Measurements from ENCODE around the gene ELP5.

Gene ELP5

DNA sequence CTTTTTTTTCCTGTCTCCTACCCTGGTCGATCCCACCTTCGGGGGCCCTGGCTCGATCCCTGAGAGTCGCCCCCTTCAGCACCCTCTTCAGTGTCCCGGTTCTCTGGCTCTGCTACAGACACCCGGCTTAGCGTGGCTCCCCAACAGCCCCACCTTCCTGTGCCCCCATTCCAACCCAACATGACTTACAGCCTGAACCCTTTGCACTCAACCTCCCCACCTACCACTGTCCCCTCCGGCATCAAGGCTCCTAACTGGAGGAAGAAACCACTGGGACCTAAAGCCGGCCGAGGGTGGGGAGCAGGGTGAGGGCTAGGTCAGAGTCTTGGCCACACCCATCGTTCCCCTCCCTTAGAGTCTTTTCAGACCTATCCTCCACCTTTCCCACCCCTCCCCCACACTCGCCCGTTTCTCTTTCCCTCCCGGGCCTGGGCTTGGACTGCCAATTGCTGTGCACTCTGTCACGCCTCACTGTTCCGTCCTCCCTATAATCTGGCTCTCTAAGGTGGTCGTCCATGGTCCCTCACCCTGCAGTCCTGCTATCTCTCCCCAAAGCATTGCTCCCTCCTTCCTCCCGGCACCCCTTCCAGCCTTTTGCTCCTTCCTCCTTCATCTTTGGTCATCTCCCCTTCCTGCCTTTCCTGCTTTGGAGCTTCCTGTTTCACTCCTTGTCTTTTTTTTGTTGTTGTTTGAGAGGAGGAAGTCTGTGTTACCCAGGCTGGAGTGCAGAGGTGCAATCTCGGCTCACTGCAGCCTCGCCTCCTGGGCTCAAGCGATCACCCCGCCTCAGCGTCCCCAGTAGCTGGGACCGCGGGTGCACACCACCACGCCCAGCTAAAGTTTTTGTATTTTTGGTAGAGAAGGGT lies 11.2 kb downstream of the ELP5 start:
- TF ChIP-seq, protein P1, sequence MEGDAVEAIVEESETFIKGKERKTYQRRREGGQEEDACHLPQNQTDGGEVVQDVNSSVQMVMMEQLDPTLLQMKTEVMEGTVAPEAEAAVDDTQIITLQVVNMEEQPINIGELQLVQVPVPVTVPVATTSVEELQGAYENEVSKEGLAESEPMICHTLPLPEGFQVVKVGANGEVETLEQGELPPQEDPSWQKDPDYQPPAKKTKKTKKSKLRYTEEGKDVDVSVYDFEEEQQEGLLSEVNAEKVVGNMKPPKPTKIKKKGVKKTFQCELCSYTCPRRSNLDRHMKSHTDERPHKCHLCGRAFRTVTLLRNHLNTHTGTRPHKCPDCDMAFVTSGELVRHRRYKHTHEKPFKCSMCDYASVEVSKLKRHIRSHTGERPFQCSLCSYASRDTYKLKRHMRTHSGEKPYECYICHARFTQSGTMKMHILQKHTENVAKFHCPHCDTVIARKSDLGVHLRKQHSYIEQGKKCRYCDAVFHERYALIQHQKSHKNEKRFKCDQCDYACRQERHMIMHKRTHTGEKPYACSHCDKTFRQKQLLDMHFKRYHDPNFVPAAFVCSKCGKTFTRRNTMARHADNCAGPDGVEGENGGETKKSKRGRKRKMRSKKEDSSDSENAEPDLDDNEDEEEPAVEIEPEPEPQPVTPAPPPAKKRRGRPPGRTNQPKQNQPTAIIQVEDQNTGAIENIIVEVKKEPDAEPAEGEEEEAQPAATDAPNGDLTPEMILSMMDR (IDR thresholded peaks at IDR 0.05; ENCODE audit: control insufficient read depth, insufficient read depth, low read depth, low read length, missing control alignments), result no peak
- no peak overlapping the region for H3K4me3 ChIP-seq (ENCODE audit: control insufficient read depth, low read depth, low read length)
- no peak for DNase-seq (ENCODE audit: low read depth)

DNA sequence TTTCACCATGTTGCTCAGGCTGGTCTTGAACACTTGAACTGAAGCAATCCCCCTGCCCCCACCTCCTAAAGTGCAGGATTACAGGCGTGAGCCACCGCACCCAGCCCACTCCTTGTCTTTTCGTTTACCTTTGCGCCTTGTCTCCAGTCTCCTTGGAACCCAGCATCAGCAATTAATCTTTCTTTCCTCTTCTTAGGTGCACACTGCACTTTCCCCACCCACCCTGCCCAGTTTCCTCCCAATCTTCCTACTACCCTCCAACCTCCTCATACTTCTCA lies 11.7 kb downstream of the ELP5 start:
- no peak for DNase-seq (ENCODE audit: low read depth)
- TF ChIP-seq, protein P1 (IDR thresholded peaks at IDR 0.05; ENCODE audit: control insufficient read depth, insufficient read depth, low read depth, low read length, missing control alignments), result no peak
- no peak overlapping the region for H3K4me3 ChIP-seq (ENCODE audit: control insufficient read depth, low read depth, low read length)

DNA sequence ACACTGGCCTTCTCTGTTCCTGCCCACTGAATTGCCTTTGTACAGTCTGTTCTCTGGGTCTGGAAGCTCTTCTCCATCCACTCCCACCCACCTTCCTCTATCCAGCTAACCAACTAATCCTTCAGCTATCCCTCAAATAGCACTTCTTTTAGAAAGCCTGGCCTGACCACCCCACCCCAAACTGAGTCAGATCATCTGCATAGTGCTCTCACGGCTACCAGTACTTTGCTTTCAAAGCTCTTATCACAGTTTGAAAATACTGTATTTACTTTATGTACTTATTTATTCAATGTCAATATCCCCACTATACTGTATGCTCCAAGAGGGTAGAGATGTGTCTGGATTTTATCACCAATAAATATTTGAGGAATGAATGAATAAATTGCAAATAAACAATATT lies 14.8 kb downstream of the ELP5 start:
- TF ChIP-seq, protein P1 (IDR thresholded peaks at IDR 0.05; ENCODE audit: control insufficient read depth, insufficient read depth, low read depth, low read length, missing control alignments), result no peak
- DNase-seq (ENCODE audit: low read depth), result no peak
- H3K4me3 ChIP-seq (ENCODE audit: control insufficient read depth, low read depth, low read length), result no peak overlapping the region

DNA sequence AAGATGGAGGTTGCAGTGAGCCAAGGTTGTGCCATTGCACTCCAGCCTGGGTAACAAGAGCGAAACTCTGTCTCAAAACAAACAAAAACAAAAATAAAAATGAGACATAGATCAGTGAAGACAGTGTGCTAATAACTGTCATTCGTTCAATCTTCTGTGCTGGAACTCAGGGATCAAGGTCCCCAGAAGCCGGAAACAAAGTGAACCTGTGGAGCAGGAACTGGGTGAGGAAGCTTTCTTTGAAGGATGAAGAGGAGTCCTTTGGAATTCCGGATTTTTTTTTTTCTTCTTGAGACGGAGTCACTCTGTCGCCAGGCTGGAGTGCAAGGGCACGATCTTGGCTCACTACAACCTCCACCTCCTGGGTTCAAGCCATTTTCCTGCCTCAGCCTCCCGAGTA lies 27.4 kb downstream of the ELP5 start:
- no peak for DNase-seq (ENCODE audit: low read depth)
- TF ChIP-seq, protein P1 (IDR thresholded peaks at IDR 0.05; ENCODE audit: control insufficient read depth, insufficient read depth, low read depth, low read length, missing control alignments), result no peak
- H3K4me3 ChIP-seq (ENCODE audit: control insufficient read depth, low read depth, low read length), result no peak overlapping the region

DNA sequence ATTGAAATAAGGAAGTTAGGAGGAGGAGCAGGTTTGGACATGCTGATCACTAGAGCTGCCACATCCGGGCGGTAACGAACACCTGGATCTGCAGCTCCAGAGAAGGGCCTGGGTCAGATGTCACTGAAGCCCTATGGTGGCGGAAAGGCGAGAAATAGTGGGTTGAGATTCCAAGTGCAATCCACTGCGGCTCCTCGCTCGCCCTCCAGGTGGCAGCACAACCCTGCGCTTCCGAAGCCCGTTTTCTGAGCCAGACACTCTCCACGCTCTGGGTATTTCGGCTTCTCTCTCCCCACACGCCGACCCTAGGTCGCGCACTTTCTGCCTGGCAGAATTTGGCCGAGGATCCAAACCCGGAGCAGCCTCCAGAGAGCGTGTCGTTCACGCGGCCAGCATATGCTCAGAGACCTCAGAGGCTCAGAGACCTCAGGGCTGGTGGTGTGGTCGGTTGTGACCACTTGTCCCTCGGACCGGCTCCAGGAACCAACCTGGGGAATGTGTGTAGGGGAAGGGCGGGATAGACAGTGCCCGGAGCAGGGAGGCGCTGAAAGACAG lies 28.6 kb downstream of the ELP5 start:
- peak overlapping the region; percentile 55 for H3K4me3 ChIP-seq (ENCODE audit: control insufficient read depth, low read depth, low read length)
- peak; percentile 17 for DNase-seq (ENCODE audit: low read depth)
- TF ChIP-seq, protein P1 (IDR thresholded peaks at IDR 0.05; ENCODE audit: control insufficient read depth, insufficient read depth, low read depth, low read length, missing control alignments), result peak; percentile 91

DNA sequence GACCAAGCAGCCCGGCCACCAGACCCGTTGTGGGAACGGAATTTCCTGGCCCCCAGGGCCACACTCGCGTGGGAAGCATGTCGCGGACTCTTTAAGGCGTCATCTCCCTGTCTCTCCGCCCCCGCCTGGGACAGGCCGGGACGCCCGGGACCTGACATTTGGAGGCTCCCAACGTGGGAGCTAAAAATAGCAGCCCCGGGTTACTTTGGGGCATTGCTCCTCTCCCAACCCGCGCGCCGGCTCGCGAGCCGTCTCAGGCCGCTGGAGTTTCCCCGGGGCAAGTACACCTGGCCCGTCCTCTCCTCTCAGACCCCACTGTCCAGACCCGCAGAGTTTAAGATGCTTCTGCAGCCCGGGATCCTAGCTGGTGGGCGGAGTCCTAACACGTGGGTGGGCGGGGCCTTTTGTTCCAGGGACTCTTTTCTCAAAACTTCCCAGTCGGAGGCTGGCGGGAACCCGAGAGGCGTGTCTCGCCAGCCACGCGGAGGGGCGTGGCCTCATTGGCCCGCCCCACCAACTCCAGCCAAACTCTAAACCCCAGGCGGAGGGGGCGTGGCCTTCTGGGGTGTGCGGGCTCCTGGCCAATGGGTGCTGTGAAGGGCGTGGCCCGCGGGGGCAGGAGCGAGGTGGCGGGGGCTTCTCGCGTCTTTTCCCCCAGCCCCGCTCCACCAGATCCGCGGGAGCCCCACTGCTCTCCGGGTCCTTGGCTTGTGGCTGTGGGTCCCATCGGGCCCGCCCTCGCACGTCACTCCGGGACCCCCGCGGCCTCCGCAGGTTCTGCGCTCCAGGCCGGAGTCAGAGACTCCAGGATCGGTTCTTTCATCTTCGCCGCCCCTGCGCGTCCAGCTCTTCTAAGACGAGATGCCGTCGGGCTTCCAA lies 29.3 kb downstream of the ELP5 start, which contains the start of gene SLC2A4:
Gene SLC2A4, plus strand, starts transcription at position 645 of the 879 bp plus-strand sequence. Its CDS starts 217 bp downstream, at position 862.
- H3K4me3 ChIP-seq (ENCODE audit: control insufficient read depth, low read depth, low read length), result peak within 1 kb of the TSS; percentile 55
- TF ChIP-seq, protein P1 (IDR thresholded peaks at IDR 0.05; ENCODE audit: control insufficient read depth, insufficient read depth, low read depth, low read length, missing control alignments), result no peak
- DNase-seq (ENCODE audit: low read depth), result peak; percentile 56

Data from AG09309 (cell line).